GM19455 (cell line): Measurements from ENCODE around the gene GRIK5.

Experiments used
- ATAC-seq: cut with Tn5 transposase; IDR thresholded peaks from one replicate; pipeline ENCODE4 v1.9.1; 2021; ENCODE audit not compliant: unreplicated experiment

The GRIK5 gene

GRCh38 chr19:42076380-42076944, 6.5 kb upstream of the GRIK5 start:
- no peak for ATAC-seq

GRCh38 chr19:42075616-42076379, 5.8 kb upstream of the GRIK5 start, which contains the start of gene ZNF574:
Gene ZNF574, plus strand, starts transcription at chr19:42076166. Its CDS starts 2,441 bp downstream, at chr19:42078607.
- ATAC-seq = peak; percentile 92

- no peak for ATAC-seq
These were observed 5.3 kb upstream of the GRIK5 start for GRCh38 chr19:42075364-42075615.

GRCh38 chr19:42074513-42075363, 4.7 kb upstream of the GRIK5 start:
- ATAC-seq = no peak

DNA sequence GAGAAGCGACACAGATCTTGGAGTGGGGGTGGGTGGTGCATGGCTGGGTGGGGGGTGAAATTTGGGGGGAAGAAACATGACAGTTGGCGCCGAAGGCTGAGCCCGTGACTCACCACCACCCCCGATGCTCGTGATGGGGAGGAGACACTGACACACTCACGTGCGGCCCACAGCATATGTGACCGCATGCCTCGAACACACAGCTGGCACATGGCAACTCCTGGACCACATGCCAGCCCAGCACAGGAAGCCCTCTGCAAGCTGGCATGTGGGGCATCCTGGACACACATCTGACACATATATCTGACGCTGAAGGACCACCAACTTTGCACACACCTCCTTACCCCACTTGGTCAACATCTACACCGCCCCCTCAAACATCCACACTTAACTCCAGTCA, 1.2 kb upstream of the GRIK5 start:
- no peak for ATAC-seq

DNA sequence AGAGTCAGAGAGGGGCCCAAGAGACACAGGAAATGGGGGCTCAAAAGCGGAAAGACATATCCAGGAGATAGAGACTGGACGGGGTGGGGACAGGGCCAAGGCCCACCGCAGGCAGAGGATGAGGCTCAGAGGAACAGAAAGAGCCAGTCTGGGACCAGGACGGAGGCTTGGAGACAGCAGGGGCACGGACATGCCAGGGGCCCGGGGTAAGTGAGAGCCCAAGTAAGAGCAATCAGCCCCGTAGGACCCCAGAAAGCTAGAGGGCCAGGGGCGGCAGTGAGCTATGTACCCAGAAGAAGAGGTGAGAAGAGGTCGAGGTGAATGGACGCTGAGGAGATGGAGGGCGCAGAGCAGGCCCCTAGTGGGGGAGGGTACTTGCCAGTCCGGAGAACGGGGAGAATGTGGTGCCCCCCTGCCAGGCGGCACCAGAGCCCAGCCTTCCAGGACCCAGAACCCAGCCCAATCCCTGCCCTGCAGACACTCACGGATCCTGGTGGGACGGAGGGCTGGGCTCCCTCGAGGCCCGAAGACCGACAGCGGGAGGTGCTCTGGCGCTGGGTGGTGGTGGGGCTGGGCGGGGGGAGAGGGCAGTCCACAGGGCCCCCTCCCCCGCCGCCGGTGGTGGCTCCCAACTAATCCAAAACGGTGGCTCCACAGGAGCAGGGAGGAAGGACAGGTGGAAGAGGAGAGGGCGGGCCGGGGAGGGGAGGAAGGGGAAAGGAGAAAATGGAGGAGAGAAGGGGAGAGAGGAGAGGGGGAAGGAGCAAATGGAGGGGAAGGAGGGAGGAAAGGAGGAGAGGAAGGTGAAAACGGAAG, 1.0 kb downstream of the GRIK5 start:
- ATAC-seq = no peak

DNA sequence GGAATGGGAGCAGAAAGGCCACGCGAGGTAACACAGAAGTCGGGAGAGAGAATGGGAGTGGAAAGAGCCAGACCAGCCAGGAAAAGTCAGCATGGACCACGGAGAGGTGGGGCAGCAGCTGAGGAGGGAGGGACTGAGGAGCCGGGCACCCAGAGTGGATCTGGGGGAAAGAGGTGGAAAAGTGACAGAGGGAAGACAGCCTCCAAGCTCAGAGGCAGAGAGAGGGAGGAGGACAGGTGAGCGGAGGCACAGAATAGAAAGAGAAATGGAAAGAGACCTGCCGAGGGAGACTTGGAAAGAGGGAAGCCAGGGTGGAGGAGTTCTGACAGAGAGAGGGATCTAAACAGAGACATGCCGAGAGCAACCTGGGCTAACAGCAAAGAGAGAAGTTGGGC, 1.6 kb downstream of the GRIK5 start:
- no peak for ATAC-seq

GRCh38 chr19:42067315-42067888, 2.6 kb downstream of the GRIK5 start:
- no peak for ATAC-seq

GRCh38 chr19:42066075-42066754, 3.8 kb downstream of the GRIK5 start:
- no peak for ATAC-seq

GRCh38 chr19:42065511-42065910, 4.5 kb downstream of the GRIK5 start:
- no peak for ATAC-seq

DNA sequence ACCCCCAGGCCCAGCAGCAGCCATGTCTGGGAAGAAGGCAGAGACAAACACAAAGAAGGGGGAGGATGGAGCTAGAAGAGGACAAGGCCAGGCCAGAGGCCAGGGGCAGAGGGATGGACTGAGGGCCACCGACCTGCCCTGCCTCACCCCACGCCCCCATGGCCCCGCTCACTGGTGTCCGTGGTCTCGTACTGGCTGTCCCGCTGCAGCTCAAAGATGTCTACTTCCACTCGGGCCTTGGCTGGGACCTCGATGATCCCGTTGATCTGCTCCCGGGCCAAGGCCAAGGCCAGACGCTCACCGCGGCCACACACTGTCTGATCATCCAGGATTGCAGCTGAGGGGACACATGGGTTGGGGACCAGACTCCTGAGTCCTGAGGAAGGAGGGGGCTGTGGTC, 5.0 kb downstream of the GRIK5 start:
- no peak for ATAC-seq

DNA sequence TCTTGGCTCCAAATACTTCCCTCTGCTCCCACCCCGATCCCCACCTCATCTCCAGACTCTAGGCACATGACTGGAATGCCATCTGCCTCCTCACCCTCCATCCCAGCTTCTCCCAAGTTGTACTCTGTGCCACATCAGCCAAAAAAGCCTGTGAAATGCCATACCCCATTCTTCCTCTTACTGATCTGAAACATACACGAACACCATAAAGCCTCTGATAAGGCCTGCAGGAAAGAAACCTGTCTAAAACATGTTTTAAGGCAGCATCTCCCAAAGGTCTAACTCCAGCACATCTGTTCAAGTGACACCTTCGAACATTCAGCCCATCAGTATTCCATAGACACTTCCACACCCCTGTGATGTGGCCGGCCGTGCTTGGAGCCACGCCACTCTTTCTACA, 5.6 kb downstream of the GRIK5 start:
- no peak for ATAC-seq

- ATAC-seq = no peak
These were observed 7.6 kb downstream of the GRIK5 start for GRCh38 chr19:42062381-42062780.

- ATAC-seq = no peak
These were observed 9.9 kb downstream of the GRIK5 start for GRCh38 chr19:42060117-42060516.

DNA sequence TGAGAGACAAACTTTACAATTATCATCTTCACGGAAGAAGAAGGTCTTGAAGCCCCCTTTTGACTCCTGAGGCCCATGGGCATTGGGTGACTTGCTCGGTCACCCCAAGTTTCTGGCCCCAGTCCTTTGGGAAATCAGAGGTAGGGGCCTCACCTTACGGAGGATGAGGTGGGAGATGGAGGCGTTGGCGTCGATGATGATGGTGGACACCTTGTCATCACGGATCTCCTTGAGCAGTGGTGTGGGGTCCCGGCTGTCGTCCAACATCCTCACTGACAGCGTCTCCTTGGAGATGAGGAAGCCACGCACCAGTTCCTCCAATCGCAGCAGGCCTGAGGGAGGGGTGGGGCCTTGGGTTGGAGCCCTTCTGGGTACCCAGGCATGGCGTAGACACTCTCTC, 10.8 kb downstream of the GRIK5 start:
- ATAC-seq = no peak

- ATAC-seq = no peak
These were observed 12.2 kb downstream of the GRIK5 start for GRCh38 chr19:42057846-42058245.

DNA sequence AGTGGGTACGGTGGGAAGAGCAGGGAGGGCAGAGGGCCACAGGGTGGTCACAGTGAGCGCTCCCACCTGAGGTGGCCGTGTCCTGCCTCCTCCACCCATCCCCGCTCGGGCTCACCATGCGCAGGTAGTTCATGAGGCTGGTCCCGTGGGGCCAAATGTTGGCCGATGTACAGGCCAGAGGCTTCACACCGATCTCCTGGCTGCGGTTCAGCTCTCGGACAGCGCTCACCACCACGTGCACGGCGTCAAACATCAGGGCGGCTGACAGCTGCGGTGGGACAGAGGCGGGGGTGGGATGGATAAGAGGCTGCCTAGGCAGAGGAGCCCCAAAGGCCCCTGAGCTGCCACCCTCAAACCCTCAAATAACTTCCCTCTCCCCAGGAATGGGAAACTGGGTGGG, 15.8 kb downstream of the GRIK5 start:
- no peak for ATAC-seq

DNA sequence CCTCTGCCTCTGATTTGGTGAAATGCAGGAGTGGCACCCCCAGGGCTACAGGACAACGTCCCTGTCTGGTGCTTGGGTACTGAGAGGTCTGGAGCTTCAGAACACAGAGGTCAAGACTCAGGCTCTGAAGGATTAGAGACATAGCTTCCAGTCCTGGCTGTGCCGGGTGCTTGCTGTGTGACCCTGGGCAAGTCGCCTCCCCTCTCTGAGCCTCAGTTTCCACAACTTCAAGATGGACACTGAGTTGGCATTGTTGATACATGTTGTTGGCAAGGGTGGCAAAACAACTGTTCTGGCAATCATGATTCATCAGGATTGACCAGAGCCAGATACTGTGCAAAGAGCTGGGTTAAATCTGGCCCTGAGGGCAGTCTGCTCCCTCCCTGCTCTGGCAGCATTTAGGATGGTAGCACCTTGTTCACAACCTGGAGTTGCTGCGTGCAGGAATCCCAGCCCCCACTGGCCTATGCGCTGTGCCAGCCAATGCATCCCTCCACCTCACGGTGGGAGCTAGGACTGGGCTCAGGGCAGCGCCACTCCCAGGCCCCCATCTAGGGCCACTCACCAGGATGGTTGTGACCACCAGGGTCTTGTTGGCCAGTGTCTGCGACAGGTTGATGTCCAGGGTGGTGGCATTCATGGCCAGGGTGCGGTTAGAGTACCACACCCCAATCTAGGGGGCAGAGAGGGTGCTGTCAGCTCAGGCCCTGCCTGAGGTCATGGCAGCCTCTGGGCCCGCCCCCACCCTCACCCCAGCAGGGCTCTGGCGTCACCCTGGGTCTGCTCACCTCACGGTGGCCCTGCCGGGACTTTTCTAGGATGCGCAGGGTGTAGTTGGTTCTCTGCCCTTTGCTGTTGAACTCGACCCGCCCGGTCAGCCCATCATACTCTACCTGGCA, 16.7 kb downstream of the GRIK5 start:
- no peak for ATAC-seq

DNA sequence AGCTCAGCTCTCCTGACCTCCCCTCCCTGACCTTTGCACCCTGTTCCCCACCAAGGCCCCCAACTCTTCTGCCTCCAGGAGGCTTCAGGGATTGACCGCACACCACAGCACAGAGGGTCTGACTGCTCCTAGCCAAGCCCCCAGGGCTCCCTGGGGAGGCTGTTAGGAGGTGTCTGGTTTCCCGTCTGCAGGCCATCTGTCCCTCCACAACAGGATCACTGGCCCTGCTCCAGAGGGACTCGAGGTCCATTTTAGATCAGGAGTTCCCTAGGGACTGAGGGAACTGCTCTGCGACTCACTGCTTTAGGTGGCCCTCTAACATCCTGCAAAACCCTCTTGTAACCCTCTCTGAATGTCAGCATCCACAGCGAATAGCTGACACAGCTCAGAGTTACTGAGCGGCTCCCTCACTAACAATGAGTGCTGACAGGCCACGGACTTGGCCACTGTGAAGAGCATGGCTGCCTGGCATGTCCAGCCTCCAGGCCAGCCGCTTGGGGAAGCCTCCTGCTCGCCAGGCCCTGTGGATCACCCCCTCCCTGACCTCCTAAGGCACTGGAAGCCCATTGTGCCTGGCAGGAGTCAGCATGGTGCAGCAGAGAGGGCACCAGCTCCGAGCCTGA, 17.7 kb downstream of the GRIK5 start:
- no peak for ATAC-seq
